Fibroblast of pulmonary artery (primary cell): Measurements from ENCODE around the gene ASCL2.

Experiments
- DNase-seq: peaks from one replicate; pipeline ENCODE4 v3.0.0-alpha.2; 2010; ENCODE audit warnings: low read depth
- H3K4me3 ChIP-seq: replicated peaks from 2 replicates; pipeline ENCODE4 v1.5.1; 2011; ENCODE audit warnings: low read depth, mild to moderate bottlenecking, control low read depth, low read length, moderate library complexity
- CTCF ChIP-seq: IDR thresholded peaks from 2 replicates; pipeline ENCODE4 v1.5.1; 2011; ENCODE audit warnings: mild to moderate bottlenecking, control low read depth, low read length, inconsistent platforms; ENCODE audit errors: missing control alignments

The ASCL2 gene

GRCh38 chr11:2256951-2257700, 13.3 kb downstream of the ASCL2 start:
- no peak overlapping the region for H3K4me3 ChIP-seq
- no peak for DNase-seq
- TF ChIP-seq CTCF, result no peak

- no peak for DNase-seq
- TF ChIP-seq CTCF, result no peak
- no peak overlapping the region for H3K4me3 ChIP-seq
These were observed 14.0 kb downstream of the ASCL2 start for GRCh38 chr11:2256293-2256913.

- no peak for TF ChIP-seq CTCF
- no peak overlapping the region for H3K4me3 ChIP-seq
- no peak for DNase-seq
These were observed 18.4 kb downstream of the ASCL2 start for GRCh38 chr11:2252018-2252417.

GRCh38 chr11:2251138-2251537, 19.2 kb downstream of the ASCL2 start:
- TF ChIP-seq CTCF, result no peak
- H3K4me3 ChIP-seq, result no peak overlapping the region
- DNase-seq, result no peak

- no peak overlapping the region for H3K4me3 ChIP-seq
- DNase-seq, result no peak
- no peak for TF ChIP-seq CTCF
These were observed 19.9 kb downstream of the ASCL2 start for GRCh38 chr11:2250485-2250884.

- TF ChIP-seq CTCF, result no peak
- DNase-seq, result no peak
- H3K4me3 ChIP-seq, result no peak overlapping the region
These were observed 20.3 kb downstream of the ASCL2 start for GRCh38 chr11:2250041-2250440.
